Stimulated activated CD4-positive, alpha-beta T cell treated with anti-CD3 and anti-CD28 coated beads, Interleukin-1b, Interleukin-23, amount 100 ng/mL, for 1 hour (primary cell): Measurements from ENCODE around the gene GPR18.
"Not testable (repeated sequence)": the region's sequence is repeated elsewhere in the genome, so short reads cannot be mapped to it uniquely, and the experiment has no call there.

ENCODE experiments used
- DNase-seq, 2 donors: peaks; one replicate each; pipeline ENCODE4 v3.0.0-alpha.2; 2020; ENCODE audit warnings: low read depth in 2 of 2

The GPR18 gene

DNA sequence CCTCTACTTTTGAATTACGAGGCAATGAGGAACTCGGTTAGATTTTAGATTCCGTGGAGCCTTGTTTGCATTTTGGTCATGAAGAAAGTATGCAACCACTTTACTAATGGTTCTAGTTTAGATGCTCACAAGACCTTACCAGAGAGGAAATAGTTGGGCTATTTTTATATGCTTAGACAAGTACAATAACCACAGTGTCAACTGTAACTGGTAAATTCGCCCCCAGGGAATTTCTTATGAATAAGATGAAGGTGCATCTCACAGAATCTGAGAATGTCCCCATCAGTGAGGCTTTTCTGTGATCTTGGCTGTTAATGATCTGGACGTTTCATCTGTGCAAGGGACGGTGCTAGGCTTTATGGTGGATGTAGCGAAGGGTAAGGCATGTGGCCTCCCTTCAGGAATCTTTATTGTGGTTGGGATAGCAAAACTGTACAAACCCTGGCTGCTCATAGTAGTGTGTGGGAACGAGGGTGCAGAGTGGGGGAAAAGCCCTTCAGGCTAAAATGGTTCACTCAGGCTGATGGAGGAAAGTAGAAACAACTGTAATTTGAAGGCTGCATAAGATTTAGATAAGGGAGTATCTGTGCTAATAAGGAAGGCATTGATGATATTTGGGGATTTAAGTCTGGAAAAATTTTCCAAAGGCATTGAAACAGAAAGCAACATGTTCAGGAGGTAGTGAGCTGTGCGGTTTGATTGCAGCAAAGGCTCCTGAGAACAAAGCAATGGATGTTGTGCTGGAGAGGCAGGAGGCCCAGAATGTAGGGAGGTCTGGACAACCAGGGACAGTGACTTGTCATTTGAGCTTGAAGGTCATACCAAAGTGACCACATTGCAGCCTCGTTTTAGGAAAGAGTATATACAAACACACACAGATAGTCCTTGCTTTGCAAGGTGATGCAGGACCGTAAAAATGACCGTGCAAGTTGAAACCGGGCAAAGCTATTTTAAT is 29.2 kb downstream of the GPR18 start:
- DNase-seq, result no peak

DNA sequence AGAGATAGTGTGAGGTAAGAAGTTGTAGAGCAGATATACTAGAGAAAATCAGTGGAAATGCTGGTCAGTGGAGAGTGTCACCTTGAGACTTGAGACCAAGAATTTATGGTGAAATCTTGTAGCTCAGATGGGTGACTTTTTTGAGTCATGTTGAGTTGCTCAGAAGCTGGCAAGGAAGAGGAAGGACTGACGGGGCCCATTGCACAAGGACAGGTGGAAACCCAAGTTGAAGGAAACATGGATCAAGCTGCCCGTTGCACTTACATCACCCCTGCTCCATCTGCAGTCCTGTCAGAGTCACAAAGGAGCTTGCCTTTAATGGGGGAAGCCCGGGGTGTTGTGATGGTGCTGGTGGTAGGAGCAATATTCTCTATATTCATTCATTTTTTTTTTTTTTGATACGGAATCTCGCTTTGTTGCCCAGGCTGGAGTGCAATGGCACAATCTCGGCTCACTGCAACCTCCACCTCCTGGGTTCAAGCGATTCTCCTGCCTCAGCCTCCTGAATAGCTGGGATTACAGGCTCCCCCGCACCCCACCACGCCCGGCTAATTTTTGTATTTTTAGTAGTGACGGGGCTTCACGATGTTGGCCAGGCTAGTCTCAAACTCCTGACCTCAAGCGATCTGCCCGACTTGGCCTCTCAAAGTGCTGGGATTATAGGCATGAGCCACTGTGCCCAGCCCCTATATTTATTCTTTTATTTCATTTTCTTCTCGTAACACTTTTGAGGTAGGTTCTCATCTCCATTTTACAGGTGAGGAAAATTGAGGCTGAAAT is 30.1 kb downstream of the GPR18 start:
- no peak for DNase-seq

DNA sequence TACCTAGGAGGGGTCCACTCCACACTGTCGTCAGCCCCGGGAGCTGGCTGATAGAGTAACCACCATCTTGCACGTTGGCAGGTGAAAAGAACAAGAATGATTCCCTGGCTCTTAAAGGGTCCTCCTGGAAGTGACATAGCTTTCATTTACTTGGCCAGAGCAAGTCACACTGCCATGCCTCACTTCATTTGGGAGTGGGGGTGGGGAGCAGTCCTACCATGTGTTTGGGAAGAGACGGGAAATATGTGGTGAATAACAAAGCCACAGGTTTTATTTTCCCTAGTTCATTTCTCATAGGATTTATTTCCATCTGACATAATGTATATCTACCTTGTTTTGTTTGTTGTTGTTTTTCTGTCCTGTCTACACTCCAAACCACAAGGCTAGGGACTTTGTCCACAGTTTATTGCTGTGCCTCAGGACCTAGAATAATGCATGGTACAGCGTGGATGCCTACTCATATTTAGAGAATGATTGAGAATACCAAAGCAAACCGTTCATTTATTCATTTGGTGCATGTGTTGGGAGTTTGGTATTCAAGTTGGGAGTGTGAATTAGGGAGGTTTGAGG is 30.8 kb downstream of the GPR18 start:
- no peak for DNase-seq

DNA sequence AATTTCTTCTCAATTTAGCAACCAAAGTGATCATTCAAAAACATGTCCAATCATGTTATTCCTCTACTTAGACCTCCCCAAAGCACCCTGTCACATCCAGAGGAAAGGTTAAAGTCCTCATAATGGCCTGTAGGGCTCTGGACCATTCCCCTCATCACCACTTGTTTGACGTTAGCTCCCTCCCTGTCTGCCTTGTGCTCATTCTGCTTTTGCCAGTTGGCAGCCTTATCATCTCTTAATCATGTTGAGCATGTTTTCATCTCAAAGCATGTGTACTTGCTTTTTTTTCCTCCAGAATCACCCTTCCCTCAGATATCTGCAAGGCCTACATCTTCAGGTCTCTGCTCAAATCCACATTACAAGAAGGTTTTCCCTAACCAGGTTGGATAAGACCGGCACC is 31.7 kb downstream of the GPR18 start:
- no peak for DNase-seq

DNA sequence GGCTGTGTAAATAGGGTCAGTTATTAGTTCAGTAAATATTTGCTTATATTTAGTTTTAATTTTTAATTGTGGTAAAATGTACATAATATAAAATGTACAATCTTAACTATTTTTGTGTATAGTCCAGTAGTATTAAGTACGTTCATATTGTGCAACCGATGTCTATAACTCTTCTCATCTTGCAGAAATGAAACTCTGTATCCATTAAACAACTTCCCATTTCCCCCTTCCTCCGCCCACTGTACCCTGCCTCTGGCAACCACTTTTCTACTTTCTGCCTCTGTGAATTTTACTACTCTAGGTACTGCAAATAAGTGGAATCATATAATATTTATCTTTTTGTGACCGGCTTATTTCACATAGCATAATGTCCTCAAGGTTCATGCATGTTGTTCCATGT is 33.1 kb downstream of the GPR18 start:
- no peak for DNase-seq

DNA sequence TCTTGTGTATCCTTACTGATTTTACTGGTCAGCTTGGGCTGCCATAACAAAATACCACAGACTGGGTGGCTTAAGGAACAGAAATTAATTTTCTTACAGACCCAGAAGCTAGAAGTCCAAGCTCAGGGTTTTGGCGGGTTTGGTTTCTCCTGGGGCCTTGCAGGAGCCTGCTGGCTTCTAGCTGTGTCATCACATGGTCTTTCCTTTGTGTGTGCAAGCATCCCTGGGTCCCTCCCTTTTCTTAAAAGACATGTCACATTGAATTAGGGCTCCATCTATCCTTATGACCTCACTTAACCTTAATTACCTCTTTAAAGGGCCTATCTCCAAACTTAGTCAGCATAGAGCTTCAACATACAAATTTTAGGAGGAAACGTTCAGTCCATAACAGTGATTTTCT is 34.2 kb downstream of the GPR18 start:
- DNase-seq, result no peak

DNA sequence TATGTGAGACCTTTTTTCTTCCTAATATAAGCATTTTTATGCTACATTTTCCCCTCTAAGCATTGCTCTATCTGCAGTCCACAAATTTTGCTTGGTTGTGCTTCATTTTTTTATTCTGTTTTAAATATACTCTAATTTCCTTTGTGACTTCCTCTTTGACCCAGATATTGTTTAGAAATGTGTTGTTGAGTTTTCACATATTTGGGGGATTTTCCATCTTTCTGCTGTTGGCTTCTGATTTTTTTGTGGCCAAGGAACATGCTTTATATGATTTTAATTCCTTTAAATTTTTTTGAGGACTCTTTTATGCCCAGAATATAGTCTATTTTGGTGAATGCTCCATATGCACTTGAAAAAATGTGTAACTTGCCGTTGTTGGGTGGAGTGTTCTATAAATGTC is 34.6 kb downstream of the GPR18 start:
- DNase-seq, result no peak

DNA sequence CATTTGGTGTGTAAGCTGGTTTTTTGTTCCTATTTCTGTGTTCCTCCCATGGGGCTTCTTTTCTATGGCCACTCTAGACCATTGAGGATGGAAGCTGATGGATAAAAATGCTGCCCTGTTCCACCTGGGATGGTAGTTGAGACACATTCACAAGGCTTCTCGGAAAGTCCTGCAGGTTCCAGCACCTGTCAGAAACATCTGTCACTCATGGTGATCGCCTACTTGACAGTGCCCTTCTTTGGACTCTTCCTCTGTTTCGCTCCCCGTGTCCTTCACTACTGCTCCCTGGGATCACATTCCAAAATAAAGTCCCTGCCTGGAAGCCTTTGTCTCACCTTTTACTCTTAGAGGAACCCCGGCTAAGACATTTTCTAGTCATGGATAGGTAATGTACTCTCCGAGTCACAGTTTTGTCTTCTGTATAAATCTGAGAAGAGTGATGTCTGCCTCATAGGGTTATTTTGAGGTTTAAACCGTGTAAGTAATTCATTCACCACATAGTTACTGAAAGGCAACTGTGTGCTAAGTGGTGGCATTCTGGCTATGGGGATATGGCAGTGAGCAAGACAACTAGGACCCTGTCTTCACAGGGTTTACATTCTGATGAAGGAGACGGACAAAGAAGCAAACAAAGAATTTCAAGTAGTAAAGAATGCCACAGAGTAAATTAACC is 36.5 kb downstream of the GPR18 start:
- no peak for DNase-seq

DNA sequence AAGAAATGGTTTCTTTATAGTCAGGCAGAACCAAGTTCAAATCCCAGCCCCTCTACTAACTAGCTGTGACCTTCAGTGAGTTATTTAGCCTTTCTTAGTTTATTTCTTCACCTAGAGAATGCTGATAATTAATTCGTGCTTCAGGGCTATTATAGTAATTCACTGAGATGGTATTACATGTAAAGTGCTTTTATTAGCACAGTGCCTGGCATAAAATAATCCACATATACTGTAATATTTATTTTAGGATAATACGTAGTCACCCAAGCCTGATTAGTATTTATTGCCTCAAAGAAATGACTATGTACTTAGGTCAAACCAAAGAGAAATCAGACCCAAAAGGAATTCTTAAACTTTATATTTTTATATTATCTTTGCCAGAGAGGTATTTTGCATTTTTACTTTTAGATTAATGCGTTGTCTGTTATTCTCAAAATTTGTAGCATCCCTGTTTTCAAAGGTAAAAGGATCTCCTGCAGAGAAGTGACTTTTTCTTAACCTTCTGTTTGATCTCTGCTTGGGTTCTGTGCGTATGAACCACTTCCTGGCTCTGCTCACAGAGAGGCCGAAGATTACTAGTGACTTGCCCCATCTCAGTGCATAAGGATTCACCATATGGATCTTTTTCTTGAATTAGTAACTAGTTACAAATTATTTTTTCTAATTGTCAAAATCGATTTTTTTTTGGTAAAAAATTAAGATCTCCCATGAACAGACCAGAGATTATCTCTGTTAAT is 37.8 kb downstream of the GPR18 start:
- DNase-seq, result no peak

DNA sequence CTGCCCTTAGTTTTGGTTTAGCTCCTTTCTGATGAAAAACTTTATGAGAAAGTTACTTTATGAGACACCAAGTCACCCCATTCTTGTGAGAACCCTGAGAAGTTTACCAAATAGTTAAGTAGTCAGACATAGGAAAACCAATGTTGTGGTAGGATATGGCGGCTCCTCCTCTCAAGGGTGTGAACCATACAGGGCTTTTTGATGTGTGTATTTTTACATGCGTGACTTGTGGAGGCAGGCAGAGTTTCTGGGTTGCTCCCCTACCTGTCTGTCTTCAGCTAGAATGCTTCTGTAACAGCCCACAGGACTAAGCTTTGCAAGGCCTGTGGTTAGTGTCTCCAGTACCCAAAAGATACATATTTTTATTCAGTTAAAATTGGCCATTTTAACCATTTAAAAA is 39.2 kb downstream of the GPR18 start:
- DNase-seq, result peak in 1 of 2 donors; percentile 39

DNA sequence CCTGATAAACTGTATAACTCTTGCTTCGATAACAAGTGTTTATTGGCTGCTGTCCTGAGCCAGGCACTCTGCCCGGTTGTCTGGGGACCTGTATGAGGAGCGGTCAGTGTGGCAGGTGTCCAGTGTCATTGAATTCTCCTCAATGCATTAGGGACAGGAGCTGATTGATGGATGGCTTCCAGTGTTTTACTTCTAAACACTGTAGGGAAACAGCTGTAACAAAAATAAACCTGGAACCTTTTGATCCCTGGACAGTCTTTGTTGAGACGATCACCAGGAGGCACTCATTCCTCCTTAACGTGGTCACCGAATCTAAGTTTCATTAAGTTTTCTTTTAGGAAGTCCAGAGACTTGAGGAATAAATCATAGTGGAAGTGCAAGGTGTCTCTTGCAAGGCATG is 39.6 kb downstream of the GPR18 start:
- DNase-seq, result no peak

DNA sequence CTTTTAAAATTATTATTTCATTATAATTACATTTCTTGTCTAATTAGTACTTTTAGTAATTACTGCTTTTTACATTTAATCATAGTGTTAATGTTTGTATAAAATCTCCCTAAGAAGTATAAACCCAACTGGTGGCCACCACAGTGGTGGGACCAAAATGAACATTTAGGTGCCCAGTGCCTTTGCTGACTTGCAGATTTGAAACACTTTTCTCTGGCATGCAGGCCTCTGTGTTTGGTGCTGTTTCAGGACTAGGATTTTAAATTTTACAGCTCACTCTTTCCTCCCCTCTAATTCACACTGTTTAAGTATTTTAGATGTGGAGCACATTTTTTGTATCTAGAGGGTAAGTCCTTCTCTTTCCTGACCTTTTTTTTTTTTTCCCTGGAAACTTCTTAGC is 40.1 kb downstream of the GPR18 start:
- DNase-seq, result no peak

DNA sequence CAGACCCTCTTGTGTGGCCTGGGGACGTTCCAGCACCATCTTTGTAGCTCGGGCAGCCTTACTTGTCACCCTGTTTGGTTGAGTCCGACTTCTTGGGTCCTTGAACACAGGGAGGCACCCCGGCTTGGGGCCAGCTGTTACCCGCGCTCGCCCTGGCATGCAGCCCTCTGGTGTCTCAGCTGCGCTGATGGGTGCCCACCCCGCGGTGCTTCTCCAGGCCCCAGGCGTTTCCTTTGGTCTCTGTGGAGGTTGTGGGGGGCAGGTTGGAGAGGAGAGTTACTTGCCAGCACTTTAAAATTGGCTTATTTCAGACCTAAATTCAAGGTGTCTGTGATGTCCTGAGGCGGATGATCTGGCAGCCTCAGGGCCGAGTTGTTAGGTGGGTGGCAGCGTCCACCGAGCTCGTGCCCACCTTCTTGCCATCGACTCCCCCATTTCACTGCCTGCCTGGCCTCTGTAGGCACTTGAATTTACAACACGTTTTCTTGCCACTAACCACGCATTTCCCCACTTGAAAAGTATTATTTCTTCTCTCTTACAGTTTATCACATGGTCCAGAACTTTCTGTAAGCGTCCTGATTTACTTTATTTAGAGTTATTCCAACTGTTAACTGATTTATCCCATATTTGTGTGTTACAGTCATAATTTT is 40.6 kb downstream of the GPR18 start:
- no peak for DNase-seq

DNA sequence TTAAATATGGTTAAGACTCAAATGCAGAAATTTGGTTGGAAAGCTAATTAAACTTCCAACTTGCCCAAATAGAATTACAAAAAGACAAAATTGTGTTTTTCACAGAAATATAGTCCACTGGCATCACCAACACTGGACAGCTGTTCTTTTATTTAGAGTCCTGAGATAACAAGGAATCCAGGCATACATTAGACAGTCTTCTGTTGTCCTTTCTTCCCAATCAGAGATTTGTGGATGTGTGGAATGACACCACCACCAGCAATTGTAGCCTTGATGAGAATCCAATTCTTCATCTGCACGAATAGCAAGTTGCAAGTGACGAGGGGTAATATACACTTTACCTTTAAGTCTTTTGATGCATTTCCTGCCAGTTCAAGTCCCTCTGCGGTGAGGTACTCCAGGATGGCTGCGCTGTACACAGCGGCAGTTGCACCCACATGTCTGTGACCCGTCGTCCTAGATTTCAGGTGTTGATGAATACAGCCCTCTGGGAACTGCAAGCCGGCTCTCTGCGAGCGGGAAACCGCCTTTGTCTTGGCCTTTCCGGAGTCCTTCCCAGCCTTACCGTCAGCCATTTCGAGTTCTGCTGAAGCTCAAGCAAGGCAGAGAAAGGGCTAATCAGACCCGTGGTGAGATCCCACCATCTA is 42.9 kb downstream of the GPR18 start:
- DNase-seq, result no peak

DNA sequence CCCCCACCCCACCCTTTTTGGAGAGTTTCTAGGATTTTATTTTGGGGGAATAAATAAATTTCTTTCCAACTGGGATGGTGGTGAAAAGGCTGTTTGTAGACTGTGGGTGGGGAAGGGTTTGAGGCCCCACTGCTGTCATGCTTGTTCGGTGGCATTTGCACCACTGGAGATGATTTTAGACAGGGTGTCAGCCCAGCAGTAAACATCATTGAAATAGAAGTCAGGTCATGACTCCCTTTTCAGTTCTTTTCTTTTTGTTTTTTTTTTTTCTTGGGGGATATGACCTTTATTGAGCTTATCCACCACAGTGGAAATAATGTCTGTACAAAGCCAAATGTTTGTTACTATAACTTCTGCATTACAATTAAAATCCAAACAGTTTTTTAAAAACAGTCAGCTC is 43.4 kb downstream of the GPR18 start:
- no peak for DNase-seq

DNA sequence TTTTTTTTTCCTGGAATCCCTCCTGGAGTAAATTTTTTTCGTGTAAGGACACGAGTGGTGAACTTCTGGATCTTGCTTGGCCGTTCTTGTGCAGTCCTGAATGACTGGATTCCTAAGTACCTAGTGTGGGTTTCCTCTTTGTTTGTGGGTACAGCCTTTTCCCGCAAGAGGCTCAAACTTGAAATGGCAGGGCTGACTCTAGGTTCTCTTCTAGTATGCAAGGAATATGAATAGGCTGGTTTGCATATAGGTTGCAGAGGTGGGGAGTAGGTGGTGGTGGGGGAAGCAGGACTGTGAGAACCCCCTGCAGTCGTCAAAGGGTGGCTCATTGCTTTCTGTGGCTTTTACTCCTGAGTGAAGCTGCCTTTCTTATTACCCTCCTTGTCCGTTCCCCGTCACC is 43.9 kb downstream of the GPR18 start:
- DNase-seq, result no peak

DNA sequence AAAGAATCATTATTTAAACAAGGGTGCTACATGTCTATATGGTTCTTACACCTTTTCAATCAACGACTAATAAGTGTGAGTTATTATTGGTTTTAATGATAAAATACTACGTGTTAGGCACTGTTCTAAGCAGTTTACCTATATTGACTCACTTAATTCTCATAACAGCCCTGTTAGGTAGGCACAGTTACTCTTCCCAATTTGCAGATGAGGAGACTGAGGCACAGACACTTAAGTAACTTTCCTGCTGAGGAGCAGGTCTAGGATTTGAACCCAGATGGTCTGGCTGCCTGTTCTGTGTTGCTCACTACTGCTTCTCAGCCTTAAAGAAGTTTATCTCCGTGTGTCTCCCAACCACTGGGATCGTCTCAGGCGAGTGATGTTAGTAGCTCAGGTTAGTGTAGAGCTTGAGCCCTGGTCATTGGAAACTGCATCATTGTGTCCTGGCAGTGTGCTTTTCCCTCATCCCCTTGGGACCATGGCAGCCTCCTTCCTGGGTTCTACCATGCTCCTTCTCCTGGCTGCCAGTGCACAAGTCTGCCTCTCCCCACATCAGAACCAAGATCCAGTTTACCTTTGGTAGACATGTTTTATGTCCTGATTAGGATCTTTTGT is 46.7 kb downstream of the GPR18 start:
- DNase-seq, result no peak

DNA sequence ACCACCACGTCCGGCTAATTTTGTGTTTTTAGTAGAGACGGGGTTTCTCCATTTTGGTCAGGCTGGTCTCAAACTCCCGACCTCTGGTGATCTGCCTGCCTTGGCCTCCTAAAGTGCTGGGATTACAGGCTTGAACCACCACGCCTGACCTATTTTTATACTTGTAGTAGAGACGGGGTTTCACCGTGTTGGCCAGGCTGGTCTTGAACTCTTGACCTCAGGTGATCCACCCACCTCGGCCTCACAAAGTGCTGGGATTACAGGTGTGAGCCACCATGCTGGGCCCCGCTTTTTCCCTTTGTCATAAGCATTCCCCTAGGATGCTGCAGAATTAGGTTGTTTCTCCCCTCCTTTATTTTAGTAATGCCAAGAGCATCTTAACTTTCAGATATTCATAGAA is 47.6 kb downstream of the GPR18 start:
- DNase-seq, result not testable (repeated sequence)

DNA sequence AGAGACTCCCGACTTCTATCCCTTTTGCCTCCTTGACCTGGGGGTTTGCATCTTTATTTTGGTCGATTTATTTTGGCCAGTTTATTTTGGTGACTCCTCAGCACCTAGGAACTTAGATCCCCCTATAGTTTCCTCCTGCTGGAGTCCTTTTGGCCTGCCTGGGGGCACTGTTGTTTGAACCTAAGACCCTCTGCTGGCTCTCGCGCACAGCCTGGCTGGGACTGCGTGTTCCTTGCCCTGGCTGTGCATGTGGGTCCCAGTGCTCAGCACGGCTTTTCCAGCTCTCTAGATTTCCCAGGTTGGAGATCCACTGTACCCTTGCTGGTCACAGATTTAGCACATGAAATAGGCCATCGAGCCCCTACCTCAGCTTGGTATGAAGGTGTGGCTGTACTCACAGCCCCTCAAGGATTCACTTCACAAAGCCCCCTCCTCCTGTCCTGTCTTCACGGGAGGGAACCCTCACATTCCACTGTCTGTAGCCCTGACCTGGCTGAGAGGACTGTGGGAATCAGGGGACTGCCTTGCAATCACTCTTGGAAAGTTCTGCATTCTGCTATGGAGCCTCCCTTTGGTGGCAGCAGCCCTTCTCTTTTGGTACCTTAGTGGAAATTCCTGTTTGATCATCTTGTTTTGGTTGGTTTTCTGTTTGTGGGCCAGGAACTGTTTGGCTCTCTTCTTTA is 49.2 kb downstream of the GPR18 start:
- DNase-seq, result no peak
